ENCODE results near the gene KCNIP4. TPM values are rescaled to one million over a fixed set of nuclear protein-coding genes. Genes with fewer than 3 reads are reported as not detected.

KCNIP4 gene
- total and polyA plus RNA-seq, 2 of the 8 experiments (the other 6 are each of a cell fraction or from before 2014, with no cell fraction given): 0.06 TPM; not detected in 1

DNA sequence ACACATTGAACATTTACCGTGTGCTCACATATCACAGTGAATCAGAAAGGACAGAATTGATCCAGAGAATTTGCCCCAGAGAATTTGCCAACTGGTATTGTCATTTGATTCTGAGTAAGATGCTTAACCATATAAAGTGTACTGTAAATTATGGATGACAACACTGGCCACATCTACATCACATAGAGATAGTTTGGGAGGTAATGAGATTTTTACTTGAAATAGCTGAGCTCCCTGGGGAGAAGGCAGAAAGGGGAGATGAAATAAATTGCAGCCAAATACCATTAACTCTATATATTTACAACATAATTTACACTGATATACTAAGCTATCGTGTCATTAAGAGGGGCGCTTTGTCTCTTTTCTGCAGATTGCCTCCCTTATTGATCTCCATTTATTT lies 564.0 kb downstream of the KCNIP4 start (continued):
- TF ChIP-seq, protein P1, sequence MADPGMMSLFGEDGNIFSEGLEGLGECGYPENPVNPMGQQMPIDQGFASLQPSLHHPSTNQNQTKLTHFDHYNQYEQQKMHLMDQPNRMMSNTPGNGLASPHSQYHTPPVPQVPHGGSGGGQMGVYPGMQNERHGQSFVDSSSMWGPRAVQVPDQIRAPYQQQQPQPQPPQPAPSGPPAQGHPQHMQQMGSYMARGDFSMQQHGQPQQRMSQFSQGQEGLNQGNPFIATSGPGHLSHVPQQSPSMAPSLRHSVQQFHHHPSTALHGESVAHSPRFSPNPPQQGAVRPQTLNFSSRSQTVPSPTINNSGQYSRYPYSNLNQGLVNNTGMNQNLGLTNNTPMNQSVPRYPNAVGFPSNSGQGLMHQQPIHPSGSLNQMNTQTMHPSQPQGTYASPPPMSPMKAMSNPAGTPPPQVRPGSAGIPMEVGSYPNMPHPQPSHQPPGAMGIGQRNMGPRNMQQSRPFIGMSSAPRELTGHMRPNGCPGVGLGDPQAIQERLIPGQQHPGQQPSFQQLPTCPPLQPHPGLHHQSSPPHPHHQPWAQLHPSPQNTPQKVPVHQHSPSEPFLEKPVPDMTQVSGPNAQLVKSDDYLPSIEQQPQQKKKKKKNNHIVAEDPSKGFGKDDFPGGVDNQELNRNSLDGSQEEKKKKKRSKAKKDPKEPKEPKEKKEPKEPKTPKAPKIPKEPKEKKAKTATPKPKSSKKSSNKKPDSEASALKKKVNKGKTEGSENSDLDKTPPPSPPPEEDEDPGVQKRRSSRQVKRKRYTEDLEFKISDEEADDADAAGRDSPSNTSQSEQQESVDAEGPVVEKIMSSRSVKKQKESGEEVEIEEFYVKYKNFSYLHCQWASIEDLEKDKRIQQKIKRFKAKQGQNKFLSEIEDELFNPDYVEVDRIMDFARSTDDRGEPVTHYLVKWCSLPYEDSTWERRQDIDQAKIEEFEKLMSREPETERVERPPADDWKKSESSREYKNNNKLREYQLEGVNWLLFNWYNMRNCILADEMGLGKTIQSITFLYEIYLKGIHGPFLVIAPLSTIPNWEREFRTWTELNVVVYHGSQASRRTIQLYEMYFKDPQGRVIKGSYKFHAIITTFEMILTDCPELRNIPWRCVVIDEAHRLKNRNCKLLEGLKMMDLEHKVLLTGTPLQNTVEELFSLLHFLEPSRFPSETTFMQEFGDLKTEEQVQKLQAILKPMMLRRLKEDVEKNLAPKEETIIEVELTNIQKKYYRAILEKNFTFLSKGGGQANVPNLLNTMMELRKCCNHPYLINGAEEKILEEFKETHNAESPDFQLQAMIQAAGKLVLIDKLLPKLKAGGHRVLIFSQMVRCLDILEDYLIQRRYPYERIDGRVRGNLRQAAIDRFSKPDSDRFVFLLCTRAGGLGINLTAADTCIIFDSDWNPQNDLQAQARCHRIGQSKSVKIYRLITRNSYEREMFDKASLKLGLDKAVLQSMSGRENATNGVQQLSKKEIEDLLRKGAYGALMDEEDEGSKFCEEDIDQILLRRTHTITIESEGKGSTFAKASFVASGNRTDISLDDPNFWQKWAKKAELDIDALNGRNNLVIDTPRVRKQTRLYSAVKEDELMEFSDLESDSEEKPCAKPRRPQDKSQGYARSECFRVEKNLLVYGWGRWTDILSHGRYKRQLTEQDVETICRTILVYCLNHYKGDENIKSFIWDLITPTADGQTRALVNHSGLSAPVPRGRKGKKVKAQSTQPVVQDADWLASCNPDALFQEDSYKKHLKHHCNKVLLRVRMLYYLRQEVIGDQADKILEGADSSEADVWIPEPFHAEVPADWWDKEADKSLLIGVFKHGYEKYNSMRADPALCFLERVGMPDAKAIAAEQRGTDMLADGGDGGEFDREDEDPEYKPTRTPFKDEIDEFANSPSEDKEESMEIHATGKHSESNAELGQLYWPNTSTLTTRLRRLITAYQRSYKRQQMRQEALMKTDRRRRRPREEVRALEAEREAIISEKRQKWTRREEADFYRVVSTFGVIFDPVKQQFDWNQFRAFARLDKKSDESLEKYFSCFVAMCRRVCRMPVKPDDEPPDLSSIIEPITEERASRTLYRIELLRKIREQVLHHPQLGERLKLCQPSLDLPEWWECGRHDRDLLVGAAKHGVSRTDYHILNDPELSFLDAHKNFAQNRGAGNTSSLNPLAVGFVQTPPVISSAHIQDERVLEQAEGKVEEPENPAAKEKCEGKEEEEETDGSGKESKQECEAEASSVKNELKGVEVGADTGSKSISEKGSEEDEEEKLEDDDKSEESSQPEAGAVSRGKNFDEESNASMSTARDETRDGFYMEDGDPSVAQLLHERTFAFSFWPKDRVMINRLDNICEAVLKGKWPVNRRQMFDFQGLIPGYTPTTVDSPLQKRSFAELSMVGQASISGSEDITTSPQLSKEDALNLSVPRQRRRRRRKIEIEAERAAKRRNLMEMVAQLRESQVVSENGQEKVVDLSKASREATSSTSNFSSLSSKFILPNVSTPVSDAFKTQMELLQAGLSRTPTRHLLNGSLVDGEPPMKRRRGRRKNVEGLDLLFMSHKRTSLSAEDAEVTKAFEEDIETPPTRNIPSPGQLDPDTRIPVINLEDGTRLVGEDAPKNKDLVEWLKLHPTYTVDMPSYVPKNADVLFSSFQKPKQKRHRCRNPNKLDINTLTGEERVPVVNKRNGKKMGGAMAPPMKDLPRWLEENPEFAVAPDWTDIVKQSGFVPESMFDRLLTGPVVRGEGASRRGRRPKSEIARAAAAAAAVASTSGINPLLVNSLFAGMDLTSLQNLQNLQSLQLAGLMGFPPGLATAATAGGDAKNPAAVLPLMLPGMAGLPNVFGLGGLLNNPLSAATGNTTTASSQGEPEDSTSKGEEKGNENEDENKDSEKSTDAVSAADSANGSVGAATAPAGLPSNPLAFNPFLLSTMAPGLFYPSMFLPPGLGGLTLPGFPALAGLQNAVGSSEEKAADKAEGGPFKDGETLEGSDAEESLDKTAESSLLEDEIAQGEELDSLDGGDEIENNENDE (IDR thresholded peaks at IDR 0.05; ENCODE audit: insufficient replicate concordance, low read length): no peak
- TF ChIP-seq RNF2 (IDR thresholded peaks at IDR 0.05; ENCODE audit: borderline replicate concordance, low read depth, low read length, missing control alignments, poor library complexity, severe bottlenecking): no peak

All from H1 (cell line).